GM23338 (cell line): ENCODE measurements around the gene CNDP1. TPM values are rescaled to one million over a fixed set of nuclear protein-coding genes. Genes with fewer than 3 reads are reported as not detected.

Experiments used
- ATAC-seq: fragments of 200-7000 bp; cut with Tn5 transposase; 3 replicates; pipeline ENCODE4 v1.9.1; 2020
- DNase-seq: peaks from one replicate; pipeline ENCODE4 v3.0.0-alpha.2; 2015; ENCODE audit warnings: low spot score
- H2AFZ ChIP-seq: fragments of 200-600 bp; sonication (generic); 2 replicates; pipeline ENCODE4 v1.8.0; 2016; ENCODE audit warnings: antibody characterized with exemption, mild to moderate bottlenecking, moderate library complexity
- H3F3A ChIP-seq: fragments of 200-600 bp; sonication (generic); replicated peaks from 2 replicates; pipeline ENCODE4 v1.8.0; 2017; ENCODE audit warnings: antibody characterized with exemption, mixed run types, low read depth
- H3K27ac ChIP-seq: fragments of 200-600 bp; sonication (generic); 2 replicates; pipeline ENCODE4 v1.6.1; 2016; ENCODE audit warnings: low read depth
- H3K27me3 ChIP-seq: fragments of 200-600 bp; sonication (generic); 2 replicates; pipeline ENCODE4 v1.8.0; 2016; ENCODE audit warnings: mild to moderate bottlenecking, mixed run types, moderate library complexity; ENCODE audit not compliant: insufficient read depth
- H3K36me3 ChIP-seq: fragments of 200-600 bp; sonication (generic); 2 replicates; pipeline ENCODE4 v1.8.0; 2016; ENCODE audit warnings: mild to moderate bottlenecking; ENCODE audit not compliant: insufficient read depth
- H3K4me1 ChIP-seq: fragments of 200-600 bp; sonication (generic); 2 replicates; pipeline ENCODE4 v1.8.0; 2016; ENCODE audit warnings: mild to moderate bottlenecking, moderate library complexity; ENCODE audit not compliant: insufficient read depth
- H3K4me2 ChIP-seq: fragments of 200-600 bp; sonication (generic); 2 replicates; pipeline ENCODE4 v1.7.1; 2017; ENCODE audit warnings: mixed run types
- H3K4me3 ChIP-seq: fragments of 200-600 bp; sonication (generic); 2 replicates; pipeline ENCODE4 v1.6.1; 2016; ENCODE audit warnings: mixed run types
- H3K79me2 ChIP-seq: fragments of 200-600 bp; sonication (generic); replicated peaks from 2 replicates; pipeline ENCODE4 v1.8.0; 2017; ENCODE audit warnings: mild to moderate bottlenecking; ENCODE audit not compliant: insufficient read depth
- H3K9me2 ChIP-seq: fragments of 200-600 bp; sonication (generic); 2 replicates; pipeline ENCODE4 v1.8.0; 2017; ENCODE audit not compliant: insufficient read depth
- H4K20me1 ChIP-seq: fragments of 200-600 bp; sonication (generic); replicated peaks from 2 replicates; pipeline ENCODE4 v1.8.0; 2017; ENCODE audit warnings: mild to moderate bottlenecking; ENCODE audit not compliant: insufficient read depth
- H3K27ac Mint-ChIP-seq: 2 replicates; pipeline ENCODE4 v1.8.0; 2020; ENCODE audit warnings: inconsistent platforms, mild to moderate bottlenecking, moderate library complexity, mixed read lengths
- H3K27me3 Mint-ChIP-seq: 3 replicates; pipeline ENCODE4 v1.8.0; 2022; ENCODE audit warnings: low read depth, mild to moderate bottlenecking, moderate library complexity, mixed read lengths, inconsistent platforms; ENCODE audit not compliant: insufficient read depth, poor library complexity
- H3K36me3 Mint-ChIP-seq: 3 replicates; pipeline ENCODE4 v1.8.0; 2021; ENCODE audit warnings: low read depth, mild to moderate bottlenecking, inconsistent platforms, moderate library complexity, mixed read lengths
- H3K4me1 Mint-ChIP-seq: 3 replicates; pipeline ENCODE4 v1.8.0; 2020; ENCODE audit warnings: mild to moderate bottlenecking, inconsistent platforms, mixed read lengths
- H3K4me3 Mint-ChIP-seq: 3 replicates; pipeline ENCODE4 v1.8.0; 2021; ENCODE audit warnings: moderate library complexity, mild to moderate bottlenecking, inconsistent platforms, mixed read lengths
- H3K9me3 Mint-ChIP-seq: 3 replicates; pipeline ENCODE4 v1.8.0; 2020; ENCODE audit warnings: moderate library complexity, mild to moderate bottlenecking, inconsistent platforms, mixed read lengths
- CREB1 ChIP-seq: fragments of 250-450 bp; sonication (Bioruptor Pico); IDR thresholded peaks from 2 replicates; pipeline ENCODE4 v1.5.0; 2020; ENCODE audit warnings: low read depth, mild to moderate bottlenecking, moderate library complexity
- CTCF ChIP-seq, 2 experiments: fragments of 200-600 bp in 1 of 2; sonication (generic) in 1 of 2; conservative IDR thresholded peaks; 2 replicates each; pipeline versions ENCODE4 v1.5.1 to v1.6.1; 2016 to 2017; ENCODE audit warnings: antibody characterized with exemption in 2 of 2, low read depth in 2 of 2, mild to moderate bottlenecking in 2 of 2, moderate library complexity in 1 of 2
- ETS1 ChIP-seq: IDR thresholded peaks from 2 replicates; pipeline ENCODE4 v1.6.1; 2016; ENCODE audit warnings: antibody characterized with exemption
- EZH2 ChIP-seq: fragments of 200-600 bp; sonication (generic); IDR thresholded peaks from one replicate; pipeline ENCODE4 v1.8.0; 2017; ENCODE audit warnings: antibody characterized with exemption, mild to moderate bottlenecking, low read depth; ENCODE audit not compliant: unreplicated experiment
- EZH2phosphoT487 ChIP-seq: fragments of 200-600 bp; sonication (generic); IDR thresholded peaks from one replicate; pipeline ENCODE4 v1.8.1; 2018; ENCODE audit warnings: antibody characterized with exemption; ENCODE audit not compliant: unreplicated experiment
- JUNB ChIP-seq: IDR thresholded peaks from one replicate; pipeline ENCODE4 v1.6.1; 2016; ENCODE audit warnings: antibody characterized with exemption; ENCODE audit not compliant: unreplicated experiment
- NANOG ChIP-seq: IDR thresholded peaks from 2 replicates; pipeline ENCODE4 v1.6.1; 2016; ENCODE audit warnings: antibody characterized with exemption, borderline replicate concordance
- POLR2AphosphoS5 ChIP-seq: IDR thresholded peaks from 2 replicates; pipeline ENCODE4 v1.6.1; 2016; ENCODE audit warnings: antibody characterized with exemption, low read depth
- REST ChIP-seq: IDR thresholded peaks from one replicate; pipeline ENCODE4 v1.6.1; 2018; ENCODE audit warnings: antibody characterized with exemption; ENCODE audit not compliant: unreplicated experiment
- STAT1 ChIP-seq: IDR thresholded peaks from one replicate; pipeline ENCODE4 v1.6.1; 2016; ENCODE audit warnings: antibody characterized with exemption; ENCODE audit not compliant: unreplicated experiment
- ZNF114 ChIP-seq: fragments of 250-450 bp; sonication (Bioruptor Pico); IDR thresholded peaks from 2 replicates; pipeline ENCODE4 v1.5.0; 2020; ENCODE audit warnings: mild to moderate bottlenecking, moderate library complexity
- ZNF331 ChIP-seq: fragments of 250-450 bp; sonication (Bioruptor Pico); IDR thresholded peaks from 2 replicates; pipeline ENCODE4 v1.5.0; 2020; ENCODE audit warnings: low read depth, mild to moderate bottlenecking, moderate library complexity
- ZNF462 ChIP-seq: fragments of 250-450 bp; sonication (Bioruptor Pico); IDR thresholded peaks from 2 replicates; pipeline ENCODE4 v1.5.0; 2020; ENCODE audit warnings: mild to moderate bottlenecking, moderate library complexity
- polyA plus RNA-seq: library from polyadenylated mRNA; unstranded; fragments of >200 nt; fragmentation: Nextera tagmentation; extraction: Ambion mirVana; gene quantifications from 2 replicates; pipeline ENCODE4 v1.2.1, GENCODE V29; 2016
- total RNA-seq: library from RNA; depleted of rRNA; stranded (reverse); fragments of >200 nt; shearing (Covaris generic); gene quantifications from 2 replicates; pipeline ENCODE4 v1.2.3, GENCODE V29; 2014

The CNDP1 gene
- total and polyA plus RNA-seq, 2 experiments from 2014 or later = 0.03 to 0.11 TPM

GRCh38 chr18:74521068-74521725 lies 13.1 kb upstream of the CNDP1 start:
- H3K36me3 ChIP-seq = 0 out of 2 replicates have a peak, but pooled peaks cover 6% of the 10 kb centered on the region
- DNase-seq (no peak), ATAC-seq (no peak)
- H3K9me2 ChIP-seq = no peaks in the 10 kb centered on the region
- no peak overlapping the region for H2AFZ ChIP-seq
- Mint-ChIP-seq H3K27me3 (peaks cover 12% of the 10 kb centered on the region), H3K4me3 (no peak overlapping the region), H3K27ac (no peak overlapping the region), H3K36me3 (peaks cover 87% of the 10 kb centered on the region), H3K4me1 (peaks cover 3% of the 10 kb centered on the region; the same call in 2 of the 3 replicates), H3K9me3 (peaks cover 39% of the 10 kb centered on the region)
- H3K4me3 ChIP-seq = no peak overlapping the region
- no peak overlapping the region for H3K27ac ChIP-seq
- no peaks in the 10 kb centered on the region for H4K20me1 ChIP-seq
- H3K4me1 ChIP-seq = no peaks in the 10 kb centered on the region
- no peaks in the 10 kb centered on the region for H3F3A ChIP-seq
- no peak overlapping the region for H3K4me2 ChIP-seq
- TF ChIP-seq ZNF114 (CRISPR knock-in tag) = no peak
- TF ChIP-seq JUNB = no peak
- no peak for TF ChIP-seq POLR2AphosphoS5
- no peak for TF ChIP-seq ETS1
- TF ChIP-seq ZNF331 (CRISPR knock-in tag) = no peak
- no peak for TF ChIP-seq REST
- TF ChIP-seq CREB1 (CRISPR knock-in tag) = no peak
- no peak for TF ChIP-seq STAT1
- TF ChIP-seq EZH2 = no peak
- no peak for TF ChIP-seq CTCF (conservative IDR thresholded peaks at IDR 0.05; ENCODE audit: low read depth in 2 of 2)
- no peak for TF ChIP-seq NANOG
- no peak for TF ChIP-seq ZNF462 (CRISPR knock-in tag)
- no peak for TF ChIP-seq EZH2phosphoT487
- no peaks in the 10 kb centered on the region for H3K79me2 ChIP-seq
- H3K27me3 ChIP-seq = no peaks in the 10 kb centered on the region
